Measurements from ENCODE around the gene TRIM56.
"Not testable (repeated sequence)": the region's sequence is repeated elsewhere in the genome, so short reads cannot be mapped to it uniquely, and the experiment has no call there.

Gene TRIM56

GRCh38 chr7:101092266-101092905 is 7.1 kb downstream of the TRIM56 start:
- DNase-seq, result not testable (repeated sequence)

GRCh38 chr7:101093906-101094305 is 8.6 kb downstream of the TRIM56 start:
- no peak for DNase-seq

GRCh38 chr7:101094376-101094775 is 9.1 kb downstream of the TRIM56 start:
- DNase-seq, result no peak

GRCh38 chr7:101094791-101095375 is 9.6 kb downstream of the TRIM56 start:
- peak; percentile 49 for DNase-seq

GRCh38 chr7:101096331-101096956 is 11.2 kb downstream of the TRIM56 start:
- DNase-seq, result no peak

GRCh38 chr7:101096957-101097347 is 11.7 kb downstream of the TRIM56 start:
- no peak for DNase-seq

GRCh38 chr7:101097561-101097960 is 12.3 kb downstream of the TRIM56 start:
- DNase-seq, result no peak

- peak; percentile 47 for DNase-seq
Observed at GRCh38 chr7:101099969-101100781, 14.9 kb downstream of the TRIM56 start.

GRCh38 chr7:101100858-101101847 is 15.9 kb downstream of the TRIM56 start:
- no peak for DNase-seq

- no peak for DNase-seq
Observed at GRCh38 chr7:101102026-101102425, 16.7 kb downstream of the TRIM56 start.

GRCh38 chr7:101103701-101104100 is 18.4 kb downstream of the TRIM56 start:
- not testable (repeated sequence) for DNase-seq

- no peak for DNase-seq
Observed at GRCh38 chr7:101104193-101104713, 19.0 kb downstream of the TRIM56 start.

- DNase-seq, result no peak
Observed at GRCh38 chr7:101104799-101105198, 19.5 kb downstream of the TRIM56 start.

- DNase-seq, result not testable (repeated sequence)
Observed at GRCh38 chr7:101105248-101105647, 20.0 kb downstream of the TRIM56 start.

- no peak for DNase-seq
Observed at GRCh38 chr7:101106386-101106785, 21.1 kb downstream of the TRIM56 start.

- peak; percentile 16 for DNase-seq
Observed at GRCh38 chr7:101108330-101108857, 23.1 kb downstream of the TRIM56 start.

- DNase-seq, result no peak
Observed at GRCh38 chr7:101108961-101109360, 23.7 kb downstream of the TRIM56 start.

GRCh38 chr7:101109368-101109767 is 24.1 kb downstream of the TRIM56 start:
- DNase-seq, result no peak

GRCh38 chr7:101111261-101111660 is 26.0 kb downstream of the TRIM56 start:
- no peak for DNase-seq

GRCh38 chr7:101112233-101112632 is 27.0 kb downstream of the TRIM56 start:
- no peak for DNase-seq

GRCh38 chr7:101113140-101113539 is 27.9 kb downstream of the TRIM56 start:
- not testable (repeated sequence) for DNase-seq

GRCh38 chr7:101113836-101114235 is 28.6 kb downstream of the TRIM56 start:
- no peak for DNase-seq

All from NCI-H146 (cell line).